Middle frontal gyrus (tissue), 1 donor: ENCODE data around the gene IFITM1.
"Not testable (repeated sequence)": the region's sequence is repeated elsewhere in the genome, so short reads cannot be mapped to it uniquely, and the experiment has no call there.

Source experiments
- DNase-seq: peaks from one replicate; pipeline ENCODE4 v3.0.0-alpha.2; 2015; ENCODE audit warnings: low spot score; ENCODE audit errors: extremely low spot score

IFITM1 gene

DNA sequence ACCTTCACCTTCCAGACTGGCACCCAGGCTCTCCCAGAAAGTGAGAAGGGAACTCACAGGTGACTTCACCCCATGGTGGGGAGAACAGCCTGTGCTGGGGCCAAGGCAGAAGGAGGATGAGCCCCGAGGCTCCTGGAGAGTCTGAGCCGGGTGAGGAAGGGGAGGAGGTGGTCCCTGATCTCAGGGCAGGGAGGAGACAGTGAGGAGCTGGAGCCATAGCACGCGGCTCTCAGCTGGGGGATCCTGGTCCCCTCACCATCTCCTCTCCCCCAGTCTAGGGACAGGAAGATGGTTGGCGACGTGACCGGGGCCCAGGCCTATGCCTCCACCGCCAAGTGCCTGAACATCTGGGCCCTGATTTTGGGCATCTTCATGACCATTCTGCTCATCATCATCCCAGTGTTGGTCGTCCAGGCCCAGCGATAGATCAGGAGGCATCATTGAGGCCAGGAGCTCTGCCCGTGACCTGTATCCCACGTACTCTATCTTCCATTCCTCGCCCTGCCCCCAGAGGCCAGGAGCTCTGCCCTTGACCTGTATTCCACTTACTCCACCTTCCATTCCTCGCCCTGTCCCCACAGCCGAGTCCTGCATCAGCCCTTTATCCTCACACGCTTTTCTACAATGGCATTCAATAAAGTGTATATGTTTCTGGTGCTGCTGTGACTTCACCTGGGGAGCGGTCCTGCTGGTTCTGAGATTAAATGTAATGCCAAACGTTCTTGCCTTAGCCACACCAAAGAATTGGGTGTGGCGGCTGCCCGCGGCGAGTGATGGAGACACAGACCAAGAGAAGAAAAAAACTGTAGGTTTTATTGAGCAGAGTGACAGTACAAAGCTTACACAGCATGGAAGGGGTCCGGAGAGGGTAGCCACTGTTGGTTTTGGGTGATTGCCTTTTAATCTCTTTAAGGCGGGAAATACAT lies 4.8 kb upstream of the IFITM1 start:
- DNase-seq: not testable (repeated sequence)

- not testable (repeated sequence) for DNase-seq
These were observed 3.8 kb upstream of the IFITM1 start for GRCh38 chr11:309979-310572.

GRCh38 chr11:311013-311748 lies 2.7 kb upstream of the IFITM1 start:
- not testable (repeated sequence) for DNase-seq

DNA sequence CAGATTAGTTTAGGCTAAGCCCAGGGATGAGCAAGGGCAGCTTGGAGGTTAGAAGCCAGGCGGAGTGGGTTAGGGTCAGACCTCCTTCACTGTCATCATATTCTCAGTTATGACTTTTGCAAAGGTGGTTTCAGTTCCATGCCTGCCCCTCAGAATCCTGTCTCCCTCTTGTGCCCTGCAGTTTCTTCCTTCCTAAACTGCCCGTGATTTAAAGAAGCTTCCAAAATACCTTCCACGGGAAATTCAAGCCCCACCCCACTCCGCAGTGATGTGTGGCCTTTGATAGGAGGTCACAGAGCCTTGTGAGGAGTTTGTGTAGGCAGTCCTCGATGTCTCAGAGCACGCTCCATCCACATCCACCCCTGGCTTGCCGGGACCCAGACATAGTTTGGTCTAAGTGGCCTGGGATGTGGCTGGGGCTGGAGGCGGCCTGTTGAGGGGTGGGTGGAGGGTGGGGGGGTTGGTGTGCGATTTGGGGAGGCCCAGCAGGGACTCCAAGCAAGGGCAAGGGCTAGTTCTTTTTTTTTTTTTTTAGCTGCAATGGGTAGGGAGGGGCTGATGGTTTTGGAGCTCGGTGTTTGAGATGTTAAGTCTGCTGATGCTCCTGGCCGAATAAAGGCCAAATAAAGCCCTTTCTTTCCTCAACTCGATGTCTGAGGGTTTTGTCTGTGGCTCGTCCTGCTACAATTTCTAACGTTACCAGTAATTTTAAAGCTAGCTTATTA lies 1.6 kb upstream of the IFITM1 start:
- DNase-seq: no peak

DNA sequence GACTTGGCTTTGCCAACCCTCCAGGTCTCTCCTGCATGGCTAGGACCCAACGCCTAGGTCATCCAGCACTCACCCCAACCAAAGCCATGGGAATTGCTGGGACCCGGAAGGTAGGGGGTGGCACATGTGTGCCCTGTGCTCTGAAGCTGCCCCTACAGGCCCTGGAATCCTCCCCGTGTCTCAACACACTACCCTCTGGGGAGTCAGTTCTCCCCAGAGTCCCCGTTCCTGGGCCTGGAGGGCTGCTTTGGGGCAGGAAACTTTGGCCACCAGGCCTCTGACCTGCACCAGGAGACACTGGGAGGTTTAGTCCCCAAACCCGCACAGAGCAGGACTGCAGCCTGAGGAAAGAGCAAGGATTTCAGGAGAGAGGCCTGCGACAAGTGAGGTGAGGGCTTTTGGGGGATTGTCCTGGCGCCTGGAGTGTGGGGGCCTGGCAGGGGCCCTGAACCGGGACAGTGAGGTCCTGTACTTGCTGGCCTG lies 495 bp upstream of the IFITM1 start:
- DNase-seq: no peak

DNA sequence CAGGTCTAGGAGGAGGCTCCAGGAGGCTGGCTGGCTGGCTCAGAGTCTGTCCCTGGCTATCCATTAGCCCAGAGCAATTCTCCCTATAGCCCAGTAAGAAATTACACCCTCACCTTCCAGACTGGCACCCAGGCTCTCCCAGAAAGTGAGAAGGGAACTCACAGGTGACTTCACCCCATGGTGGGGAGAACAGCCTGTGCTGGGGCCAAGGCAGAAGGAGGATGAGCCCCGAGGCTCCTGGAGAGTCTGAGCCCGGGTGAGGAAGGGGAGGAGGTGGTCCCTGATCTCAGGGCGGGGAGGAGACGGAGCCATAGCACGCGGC lies 675 bp downstream of the IFITM1 start:
- not testable (repeated sequence) for DNase-seq

DNA sequence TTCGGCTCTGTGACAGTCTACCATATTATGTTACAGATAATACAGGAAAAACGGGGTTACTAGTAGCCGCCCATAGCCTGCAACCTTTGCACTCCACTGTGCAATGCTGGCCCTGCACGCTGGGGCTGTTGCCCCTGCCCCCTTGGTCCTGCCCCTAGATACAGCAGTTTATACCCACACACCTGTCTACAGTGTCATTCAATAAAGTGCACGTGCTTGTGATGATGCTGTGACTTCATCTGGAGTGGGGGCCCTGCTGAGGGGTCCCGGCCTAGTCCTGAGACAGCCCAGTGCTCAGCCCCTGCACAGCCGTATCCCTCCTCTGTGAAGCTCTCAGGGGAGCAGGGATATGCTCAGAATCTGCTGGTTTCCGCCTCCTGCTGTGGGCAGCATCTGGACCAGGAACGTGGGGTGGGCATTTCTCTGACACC lies 1.2 kb downstream of the IFITM1 start:
- DNase-seq: no peak

DNA sequence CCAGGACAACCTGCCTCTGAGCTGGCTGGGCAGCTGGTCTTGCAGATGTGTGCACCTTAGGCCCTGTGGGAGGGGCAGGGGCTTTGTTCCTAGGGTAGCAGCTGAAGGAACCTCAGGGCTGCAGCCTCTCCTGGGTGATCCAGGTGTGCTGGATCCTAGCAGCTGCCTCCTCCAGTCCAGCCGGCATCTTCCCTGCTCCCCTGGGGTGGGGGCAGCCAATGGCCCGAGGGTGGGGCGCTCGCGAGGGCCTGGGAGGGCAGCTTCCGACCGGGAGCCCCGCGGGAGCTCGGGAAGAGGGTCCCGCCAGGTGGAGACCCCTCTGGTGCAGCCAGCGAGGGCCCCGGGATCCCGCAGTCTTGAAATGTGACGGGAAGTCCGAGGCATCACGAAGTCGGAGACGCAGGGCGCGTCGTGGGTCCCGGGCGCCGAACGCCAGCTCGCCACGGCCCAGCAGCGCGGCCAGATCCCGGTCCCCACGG lies 1.7 kb downstream of the IFITM1 start:
- DNase-seq: no peak

GRCh38 chr11:316031-316701 lies 2.3 kb downstream of the IFITM1 start:
- no peak for DNase-seq

- no peak for DNase-seq
These were observed 3.1 kb downstream of the IFITM1 start for GRCh38 chr11:316891-317301.

GRCh38 chr11:317668-318404 lies 4.0 kb downstream of the IFITM1 start:
- not testable (repeated sequence) for DNase-seq

GRCh38 chr11:318405-319120 lies 4.7 kb downstream of the IFITM1 start:
- not testable (repeated sequence) for DNase-seq

- not testable (repeated sequence) for DNase-seq
These were observed 5.5 kb downstream of the IFITM1 start for GRCh38 chr11:319121-319887.

GRCh38 chr11:319888-320273 lies 6.0 kb downstream of the IFITM1 start:
- DNase-seq: not testable (repeated sequence)

GRCh38 chr11:324156-324555 lies 10.3 kb downstream of the IFITM1 start:
- no peak for DNase-seq

GRCh38 chr11:324593-325517 lies 11.0 kb downstream of the IFITM1 start:
- not testable (repeated sequence) for DNase-seq
